ENCODE data around the gene CTIF. TPM values are rescaled to one million over a fixed set of nuclear protein-coding genes. Genes with fewer than 3 reads are reported as not detected.

CTIF gene
- polyA plus RNA-seq, 4 donors = 8.1 to 22.6 (median 11.3) TPM

- DNase-seq = no peak
- Histone ChIP-seq H3K9me3 (ENCODE audit: control insufficient read depth in 2 of 2, insufficient read depth in 1 of 2, low read depth in 1 of 2, low read length in 1 of 2) (no peaks in the 10 kb centered on the region), H3K36me3 (ENCODE audit: control insufficient read depth in 3 of 3, insufficient read depth in 2 of 3, low read depth in 1 of 3, low read length in 3 of 3) (peaks cover 0 to 25% (median 0%) of the 10 kb centered on the region in 3 donors), H3K4me1 (ENCODE audit: control insufficient read depth in 3 of 3, insufficient read depth in 2 of 3, low read depth in 1 of 3, low read length in 2 of 3) (peaks cover 0 to 17% (median 0%) of the 10 kb centered on the region in 3 donors), H3K27me3 (ENCODE audit: control insufficient read depth in 3 of 3, insufficient read depth in 3 of 3, low read length in 3 of 3) (no peaks in the 10 kb centered on the region), H3K4me3 (ENCODE audit: low read depth in 1 of 3, low read length in 3 of 3) (no peak overlapping the region), H3K27ac (ENCODE audit: low read depth in 1 of 3, low read length in 2 of 3) (peak overlapping the region in 2 of 3 donors; percentile 4 to 39)
- FAIRE-seq = no peak
- WGBS, 3 donors = 55 to 93% (median 73%) methylated on average over 7 of the region's 7 CpGs
Measured at GRCh38 chr18:48851599-48851960, 312.7 kb downstream of the CTIF start.

DNA sequence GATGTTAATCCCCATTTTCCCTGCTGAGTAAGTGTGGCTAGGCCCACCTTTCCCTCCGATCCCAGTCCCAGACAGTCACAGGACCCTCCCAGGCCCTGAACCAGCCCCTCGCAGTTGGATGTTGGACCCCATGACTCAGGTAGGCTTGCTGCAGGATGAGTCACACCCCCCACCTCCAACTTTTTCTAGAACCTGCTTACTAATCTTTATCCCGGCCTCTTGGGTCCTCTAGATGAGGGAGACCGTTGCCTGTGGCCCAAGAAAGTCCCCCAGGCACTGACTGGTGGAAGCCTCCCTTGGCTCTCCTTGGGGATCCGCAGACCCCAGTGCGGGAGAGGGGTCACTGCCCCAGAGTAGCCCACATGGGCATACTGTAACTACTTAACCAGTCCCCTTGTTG, 313.5 kb downstream of the CTIF start:
- Histone ChIP-seq H3K4me1 (ENCODE audit: control insufficient read depth in 3 of 3, insufficient read depth in 2 of 3, low read depth in 1 of 3, low read length in 2 of 3) (peaks cover 0 to 17% (median 0%) of the 10 kb centered on the region in 3 donors), H3K36me3 (ENCODE audit: control insufficient read depth in 3 of 3, insufficient read depth in 2 of 3, low read depth in 1 of 3, low read length in 3 of 3) (peaks cover 0 to 29% (median 0%) of the 10 kb centered on the region in 3 donors), H3K27me3 (ENCODE audit: control insufficient read depth in 3 of 3, insufficient read depth in 3 of 3, low read length in 3 of 3) (no peaks in the 10 kb centered on the region), H3K4me3 (ENCODE audit: low read depth in 1 of 3, low read length in 3 of 3) (no peak overlapping the region), H3K27ac (ENCODE audit: low read depth in 1 of 3, low read length in 2 of 3) (no peak overlapping the region), H3K9me3 (ENCODE audit: control insufficient read depth in 2 of 2, insufficient read depth in 1 of 2, low read depth in 1 of 2, low read length in 1 of 2) (no peaks in the 10 kb centered on the region)
- no peak for DNase-seq
- WGBS, 3 donors = 92 to 95% (median 93%) methylated on average over 6 of the region's 6 CpGs
- no peak for FAIRE-seq

- 92 to 96% (median 93%) methylated on average over 6 of the region's 6 CpGs for WGBS, 3 donors
- H3K36me3 ChIP-seq (ENCODE audit: control insufficient read depth in 3 of 3, insufficient read depth in 2 of 3, low read depth in 1 of 3, low read length in 3 of 3) = peaks cover 0 to 34% (median 0%) of the 10 kb centered on the region in 3 donors
Measured at GRCh38 chr18:48852794-48853193, 314.0 kb downstream of the CTIF start.

DNA sequence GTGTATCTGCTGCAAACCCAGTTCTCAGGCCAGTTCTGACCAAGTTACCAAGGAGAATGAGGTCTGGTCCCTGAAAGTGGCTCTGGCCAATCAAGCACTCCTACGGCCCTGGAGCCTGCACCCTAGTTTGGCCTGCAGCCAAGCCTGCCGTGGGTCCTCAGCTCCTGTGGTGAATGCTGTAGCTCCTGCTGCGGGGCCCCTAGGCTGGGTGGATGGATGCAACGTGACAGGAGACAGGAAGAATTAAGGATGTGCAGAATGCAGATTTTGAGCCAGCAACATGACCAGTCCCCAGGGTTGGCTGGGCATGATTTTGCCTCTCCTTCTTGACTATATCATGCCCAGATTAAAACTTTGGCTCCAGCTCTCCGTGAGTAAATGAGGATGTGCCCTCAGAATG, 314.8 kb downstream of the CTIF start:
- Histone ChIP-seq H3K36me3 (ENCODE audit: control insufficient read depth in 3 of 3, insufficient read depth in 2 of 3, low read depth in 1 of 3, low read length in 3 of 3) (peaks cover 0 to 38% (median 0%) of the 10 kb centered on the region in 3 donors), H3K4me1 (ENCODE audit: control insufficient read depth in 3 of 3, insufficient read depth in 2 of 3, low read depth in 1 of 3, low read length in 2 of 3) (peaks cover 0 to 17% (median 0%) of the 10 kb centered on the region in 3 donors), H3K27me3 (ENCODE audit: control insufficient read depth in 3 of 3, insufficient read depth in 3 of 3, low read length in 3 of 3) (no peaks in the 10 kb centered on the region), H3K4me3 (ENCODE audit: low read depth in 1 of 3, low read length in 3 of 3) (no peak overlapping the region), H3K27ac (ENCODE audit: low read depth in 1 of 3, low read length in 2 of 3) (no peak overlapping the region), H3K9me3 (ENCODE audit: control insufficient read depth in 2 of 2, insufficient read depth in 1 of 2, low read depth in 1 of 2, low read length in 1 of 2) (no peaks in the 10 kb centered on the region)
- DNase-seq (no peak), FAIRE-seq (no peak)
- 65 to 71% (median 67%) methylated on average over 5 of the region's 5 CpGs for WGBS, 3 donors

More at GRCh38 chr18:48852794-48853193, 314.0 kb downstream of the CTIF start:
- Histone ChIP-seq H3K27ac (ENCODE audit: low read depth in 1 of 3, low read length in 2 of 3) (no peak overlapping the region), H3K4me3 (ENCODE audit: low read depth in 1 of 3, low read length in 3 of 3) (no peak overlapping the region), H3K27me3 (ENCODE audit: control insufficient read depth in 3 of 3, insufficient read depth in 3 of 3, low read length in 3 of 3) (no peaks in the 10 kb centered on the region), H3K4me1 (ENCODE audit: control insufficient read depth in 3 of 3, insufficient read depth in 2 of 3, low read depth in 1 of 3, low read length in 2 of 3) (peaks cover 0 to 17% (median 0%) of the 10 kb centered on the region in 3 donors), H3K9me3 (ENCODE audit: control insufficient read depth in 2 of 2, insufficient read depth in 1 of 2, low read depth in 1 of 2, low read length in 1 of 2) (no peaks in the 10 kb centered on the region)
- no peak for FAIRE-seq
- DNase-seq = no peak

DNA sequence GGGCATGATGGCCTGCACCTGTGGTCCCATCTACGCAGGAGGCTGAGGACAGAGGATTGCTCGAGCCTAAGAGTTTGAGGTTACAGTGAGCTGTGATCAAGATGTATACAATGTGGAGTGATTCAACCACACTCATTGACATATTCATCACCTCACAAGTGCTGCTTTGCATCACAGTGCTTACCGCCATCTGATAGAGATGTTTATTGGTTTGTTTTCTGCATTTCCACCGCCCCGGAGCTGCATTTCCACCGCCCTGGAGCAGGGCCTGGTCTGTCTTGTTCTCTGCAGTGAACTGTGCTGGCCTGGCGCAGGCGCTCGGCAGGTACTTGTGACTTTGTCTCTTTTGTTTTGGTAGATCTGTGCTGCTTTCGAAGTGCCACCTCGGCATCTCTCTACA, 315.9 kb downstream of the CTIF start:
- FAIRE-seq = no peak
- peaks cover 0 to 46% (median 0%) of the 10 kb centered on the region in 3 donors for H3K36me3 ChIP-seq (ENCODE audit: control insufficient read depth in 3 of 3, insufficient read depth in 2 of 3, low read depth in 1 of 3, low read length in 3 of 3)
- WGBS, 3 donors = 77 to 85% (median 84%) methylated on average over 11 of the region's 11 CpGs
- no peaks in the 10 kb centered on the region for H3K9me3 ChIP-seq (ENCODE audit: control insufficient read depth in 2 of 2, insufficient read depth in 1 of 2, low read depth in 1 of 2, low read length in 1 of 2)
- no peak overlapping the region for H3K27ac ChIP-seq (ENCODE audit: low read depth in 1 of 3, low read length in 2 of 3)
- no peaks in the 10 kb centered on the region for H3K27me3 ChIP-seq (ENCODE audit: control insufficient read depth in 3 of 3, insufficient read depth in 3 of 3, low read length in 3 of 3)
- no peak overlapping the region for H3K4me3 ChIP-seq (ENCODE audit: low read depth in 1 of 3, low read length in 3 of 3)
- no peak for DNase-seq
- H3K4me1 ChIP-seq (ENCODE audit: control insufficient read depth in 3 of 3, insufficient read depth in 2 of 3, low read depth in 1 of 3, low read length in 2 of 3) = peaks cover 0 to 21% (median 0%) of the 10 kb centered on the region in 3 donors

GRCh38 chr18:48855422-48856377, 316.9 kb downstream of the CTIF start:
- no peak for FAIRE-seq
- H3K27ac ChIP-seq (ENCODE audit: low read depth in 1 of 3, low read length in 2 of 3) = no peak overlapping the region
- H3K27me3 ChIP-seq (ENCODE audit: control insufficient read depth in 3 of 3, insufficient read depth in 3 of 3, low read length in 3 of 3) = no peaks in the 10 kb centered on the region
- H3K36me3 ChIP-seq (ENCODE audit: control insufficient read depth in 3 of 3, insufficient read depth in 2 of 3, low read depth in 1 of 3, low read length in 3 of 3) = peaks cover 0 to 55% (median 0%) of the 10 kb centered on the region in 3 donors
- H3K4me1 ChIP-seq (ENCODE audit: control insufficient read depth in 3 of 3, insufficient read depth in 2 of 3, low read depth in 1 of 3, low read length in 2 of 3) = peaks cover 0 to 18% (median 0%) of the 10 kb centered on the region in 3 donors
- no peaks in the 10 kb centered on the region for H3K9me3 ChIP-seq (ENCODE audit: control insufficient read depth in 2 of 2, insufficient read depth in 1 of 2, low read depth in 1 of 2, low read length in 1 of 2)
- H3K4me3 ChIP-seq (ENCODE audit: low read depth in 1 of 3, low read length in 3 of 3) = no peak overlapping the region
- 79 to 86% (median 79%) methylated on average over 18 of the region's 18 CpGs for WGBS, 3 donors
- DNase-seq = no peak

DNA sequence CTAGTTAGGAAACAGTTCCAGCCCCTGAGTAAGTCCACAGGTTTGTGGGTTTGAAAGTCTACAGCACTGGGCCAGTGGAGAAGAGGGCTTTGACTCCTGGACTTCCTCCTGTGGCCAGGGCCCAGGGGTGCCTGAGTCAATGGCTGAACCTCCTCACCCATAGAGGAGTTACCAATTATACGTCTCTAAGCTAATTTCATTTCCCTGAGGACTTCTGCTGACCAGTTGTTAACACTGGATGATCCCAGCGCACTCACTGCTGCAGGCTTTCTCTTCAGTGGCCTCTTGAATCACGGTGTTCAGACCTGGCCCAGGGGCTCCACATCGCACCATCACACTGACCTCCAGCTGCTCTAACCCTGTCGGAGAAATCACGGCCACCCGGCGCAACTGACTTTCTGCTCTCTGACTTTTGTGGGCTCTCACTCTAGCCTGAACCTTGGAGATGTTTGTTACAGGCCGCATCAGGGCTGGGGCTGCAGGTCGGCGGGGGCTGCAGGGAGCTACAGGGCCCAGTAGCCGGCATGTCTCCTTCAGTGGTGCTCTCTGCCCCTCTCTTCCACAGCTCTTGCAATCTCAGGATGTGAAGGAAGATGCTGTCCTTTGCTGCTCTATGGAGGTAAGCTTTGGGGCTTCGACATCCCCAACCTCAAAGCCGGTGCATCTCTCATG, 318.3 kb downstream of the CTIF start:
- H3K4me1 ChIP-seq (ENCODE audit: control insufficient read depth in 3 of 3, insufficient read depth in 2 of 3, low read depth in 1 of 3, low read length in 2 of 3) = peaks cover 0 to 5% (median 0%) of the 10 kb centered on the region in 3 donors

GRCh38 chr18:48858676-48859075, 319.8 kb downstream of the CTIF start:
- no peak for FAIRE-seq
- peaks cover 0 to 53% (median 0%) of the 10 kb centered on the region in 3 donors for H3K36me3 ChIP-seq (ENCODE audit: control insufficient read depth in 3 of 3, insufficient read depth in 2 of 3, low read depth in 1 of 3, low read length in 3 of 3)
- H3K4me1 ChIP-seq (ENCODE audit: control insufficient read depth in 3 of 3, insufficient read depth in 2 of 3, low read depth in 1 of 3, low read length in 2 of 3) = peaks cover 0 to 5% (median 0%) of the 10 kb centered on the region in 3 donors
- DNase-seq = no peak
- H3K4me3 ChIP-seq (ENCODE audit: low read depth in 1 of 3, low read length in 3 of 3) = no peak overlapping the region
- WGBS, 3 donors = 88 to 91% (median 89%) methylated on average over 4 of the region's 4 CpGs
- H3K9me3 ChIP-seq (ENCODE audit: control insufficient read depth in 2 of 2, insufficient read depth in 1 of 2, low read depth in 1 of 2, low read length in 1 of 2) = no peaks in the 10 kb centered on the region
- no peaks in the 10 kb centered on the region for H3K27me3 ChIP-seq (ENCODE audit: control insufficient read depth in 3 of 3, insufficient read depth in 3 of 3, low read length in 3 of 3)
- H3K27ac ChIP-seq (ENCODE audit: low read depth in 1 of 3, low read length in 2 of 3) = no peak overlapping the region

More for the DNA sequence above, 318.3 kb downstream of the CTIF start:
- 93 to 98% (median 97%) methylated on average over 14 of the region's 14 CpGs for whole genome bisulfite sequencing, 3 donors
- H3K27ac ChIP-seq (ENCODE audit: low read depth in 1 of 3, low read length in 2 of 3) = no peak overlapping the region
- no peak for DNase-seq
- H3K36me3 ChIP-seq (ENCODE audit: control insufficient read depth in 3 of 3, insufficient read depth in 2 of 3, low read depth in 1 of 3, low read length in 3 of 3) = peaks cover 0 to 55% (median 0%) of the 10 kb centered on the region in 3 donors
- no peak overlapping the region for H3K4me3 ChIP-seq (ENCODE audit: low read depth in 1 of 3, low read length in 3 of 3)
- H3K27me3 ChIP-seq (ENCODE audit: control insufficient read depth in 3 of 3, insufficient read depth in 3 of 3, low read length in 3 of 3) = no peaks in the 10 kb centered on the region
- no peaks in the 10 kb centered on the region for H3K9me3 ChIP-seq (ENCODE audit: control insufficient read depth in 2 of 2, insufficient read depth in 1 of 2, low read depth in 1 of 2, low read length in 1 of 2)
- no peak for FAIRE-seq

Data from small intestine (tissue), 7 donors.